ENCODE results near the gene SH3BP5L. TPM values are rescaled to one million over a fixed set of nuclear protein-coding genes. Genes with fewer than 3 reads are reported as not detected.
"Not testable (repeated sequence)": the region's sequence is repeated elsewhere in the genome, so short reads cannot be mapped to it uniquely, and the experiment has no call there.

Gene SH3BP5L
- total and polyA plus RNA-seq, 2 donors: 15.0 to 16.1 TPM

DNA sequence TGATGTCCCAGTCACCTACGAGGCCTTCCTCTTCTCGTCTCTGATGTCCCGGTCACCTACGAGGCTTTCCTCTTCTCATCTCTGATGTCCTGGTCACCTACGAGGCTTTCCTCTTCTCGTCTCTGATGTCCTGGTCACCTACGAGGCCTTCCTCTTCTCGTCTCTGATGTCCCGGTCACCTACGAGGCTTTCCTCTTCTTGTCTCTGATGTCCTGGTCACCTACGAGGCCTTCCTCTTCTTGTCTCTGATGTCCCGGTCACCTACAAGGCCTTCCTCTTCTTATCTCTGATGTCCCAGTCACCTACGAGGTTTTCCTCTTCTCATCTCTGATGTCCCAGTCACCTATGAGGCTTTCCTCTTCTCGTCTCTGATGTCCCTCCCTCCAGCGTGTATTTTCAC, 22.2 kb downstream of the SH3BP5L start:
- not testable (repeated sequence) for H3K9me3 ChIP-seq (ENCODE audit: control insufficient read depth in 2 of 2, insufficient read depth in 1 of 2, low read length in 1 of 2); DNase-seq (ENCODE audit: low read depth in 6 of 9, low spot score in 9 of 9); H3K36me3 ChIP-seq (ENCODE audit: control insufficient read depth in 2 of 2, insufficient read depth in 2 of 2, low read length in 1 of 2); H3K27ac ChIP-seq (ENCODE audit: low read depth in 1 of 2, low read length in 1 of 2); H3K27me3 ChIP-seq (ENCODE audit: control insufficient read depth in 2 of 2, insufficient read depth in 1 of 2, low read length in 1 of 2); H3K4me3 ChIP-seq (ENCODE audit: low read length in 2 of 2)
- WGBS: 95% methylated on average over 15 of the region's 15 CpGs
- peaks cover 8 to 11% of the 10 kb centered on the region in 2 donors for H3K4me1 ChIP-seq (ENCODE audit: control insufficient read depth in 2 of 2, insufficient read depth in 2 of 2, low read length in 2 of 2)

DNA sequence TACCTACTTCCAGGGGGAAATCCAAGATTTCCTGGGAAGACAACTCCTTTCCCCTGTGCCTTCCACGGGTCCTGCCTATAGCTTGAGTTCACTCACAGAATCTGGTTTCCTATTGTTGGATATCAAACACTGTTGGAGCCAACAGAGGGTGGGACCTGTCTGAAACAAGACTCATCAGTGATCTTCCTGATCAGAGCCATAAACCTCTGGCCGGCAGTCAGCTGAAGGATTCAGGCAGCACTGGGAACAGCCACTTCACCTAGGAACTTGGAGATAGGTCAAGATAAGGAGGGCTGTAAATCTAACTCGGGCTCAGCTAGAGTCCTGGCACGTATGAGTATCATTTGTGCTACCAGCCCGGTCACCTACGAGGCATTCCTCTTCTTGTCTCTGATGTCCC, 23.3 kb downstream of the SH3BP5L start:
- Histone ChIP-seq H3K9me3 (ENCODE audit: control insufficient read depth in 2 of 2, insufficient read depth in 1 of 2, low read length in 1 of 2) (no peaks in the 10 kb centered on the region), H3K36me3 (ENCODE audit: control insufficient read depth in 2 of 2, insufficient read depth in 2 of 2, low read length in 1 of 2) (no peaks in the 10 kb centered on the region), H3K4me3 (ENCODE audit: low read length in 2 of 2) (no peak overlapping the region), H3K4me1 (ENCODE audit: control insufficient read depth in 2 of 2, insufficient read depth in 2 of 2, low read length in 2 of 2) (peaks cover 8 to 11% of the 10 kb centered on the region in 2 donors), H3K27ac (ENCODE audit: low read depth in 1 of 2, low read length in 1 of 2) (no peak overlapping the region), H3K27me3 (ENCODE audit: control insufficient read depth in 2 of 2, insufficient read depth in 1 of 2, low read length in 1 of 2) (no peaks in the 10 kb centered on the region)
- DNase-seq (ENCODE audit: low read depth in 6 of 9, low spot score in 9 of 9): no peak
- 95% methylated on average over 6 of the region's 6 CpGs for WGBS

DNA sequence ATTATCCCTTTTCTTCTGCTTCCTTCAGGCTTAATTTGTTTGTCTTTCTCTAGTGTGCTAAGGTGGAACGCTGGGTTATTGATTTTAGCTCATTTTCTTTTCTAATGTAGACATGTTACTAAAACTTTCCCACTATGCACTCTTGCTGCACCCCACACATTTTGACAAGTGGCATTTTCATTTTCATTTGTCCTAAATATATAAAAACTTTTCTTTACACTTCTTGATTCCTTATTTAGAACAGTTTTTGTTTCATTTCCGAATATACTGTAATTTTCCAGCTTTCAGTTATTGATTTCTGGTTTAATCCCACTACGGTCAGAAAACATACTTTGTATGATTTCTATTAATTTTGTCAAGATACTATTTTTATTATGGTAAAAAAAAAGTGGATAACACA, 25.3 kb downstream of the SH3BP5L start:
- H3K27me3 ChIP-seq (ENCODE audit: control insufficient read depth in 2 of 2, insufficient read depth in 1 of 2, low read length in 1 of 2): no peaks in the 10 kb centered on the region
- peaks cover 8% of the 10 kb centered on the region in 2 donors for H3K4me1 ChIP-seq (ENCODE audit: control insufficient read depth in 2 of 2, insufficient read depth in 2 of 2, low read length in 2 of 2)
- no peaks in the 10 kb centered on the region for H3K36me3 ChIP-seq (ENCODE audit: control insufficient read depth in 2 of 2, insufficient read depth in 2 of 2, low read length in 1 of 2)
- no peak overlapping the region for H3K27ac ChIP-seq (ENCODE audit: low read depth in 1 of 2, low read length in 1 of 2)
- no peak for DNase-seq (ENCODE audit: low read depth in 6 of 9, low spot score in 9 of 9)
- WGBS: 96% methylated on average over 3 of the region's 3 CpGs
- no peaks in the 10 kb centered on the region for H3K9me3 ChIP-seq (ENCODE audit: control insufficient read depth in 2 of 2, insufficient read depth in 1 of 2, low read length in 1 of 2)
- no peak overlapping the region for H3K4me3 ChIP-seq (ENCODE audit: low read length in 2 of 2)

DNA sequence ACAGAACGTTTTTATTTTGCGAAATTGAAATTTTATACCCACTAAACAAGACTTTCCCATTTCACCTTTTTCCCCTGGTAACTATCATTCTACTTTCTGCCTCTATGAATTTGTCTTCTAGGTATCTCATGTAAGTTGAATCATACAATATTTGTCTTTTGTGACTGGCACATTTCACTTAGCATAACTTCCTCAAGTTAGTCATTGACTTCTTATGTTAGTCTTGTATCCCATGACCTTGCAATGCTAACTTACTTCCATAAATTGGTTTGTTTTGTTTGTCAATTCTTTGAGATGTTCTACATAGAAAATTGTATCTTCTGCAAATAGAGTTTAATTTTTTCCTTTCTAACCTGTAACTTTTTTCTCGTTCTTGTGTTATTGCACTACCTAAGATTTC, 26.9 kb downstream of the SH3BP5L start:
- DNase-seq (ENCODE audit: low read depth in 6 of 9, low spot score in 9 of 9): no peak
- Histone ChIP-seq H3K4me3 (ENCODE audit: low read length in 2 of 2) (no peak overlapping the region), H3K9me3 (ENCODE audit: control insufficient read depth in 2 of 2, insufficient read depth in 1 of 2, low read length in 1 of 2) (no peaks in the 10 kb centered on the region), H3K36me3 (ENCODE audit: control insufficient read depth in 2 of 2, insufficient read depth in 2 of 2, low read length in 1 of 2) (no peaks in the 10 kb centered on the region), H3K4me1 (ENCODE audit: control insufficient read depth in 2 of 2, insufficient read depth in 2 of 2, low read length in 2 of 2) (no peaks in the 10 kb centered on the region), H3K27ac (ENCODE audit: low read depth in 1 of 2, low read length in 1 of 2) (no peak overlapping the region), H3K27me3 (ENCODE audit: control insufficient read depth in 2 of 2, insufficient read depth in 1 of 2, low read length in 1 of 2) (no peaks in the 10 kb centered on the region)
- 92% methylated on average over 3 of the region's 3 CpGs for WGBS

DNA sequence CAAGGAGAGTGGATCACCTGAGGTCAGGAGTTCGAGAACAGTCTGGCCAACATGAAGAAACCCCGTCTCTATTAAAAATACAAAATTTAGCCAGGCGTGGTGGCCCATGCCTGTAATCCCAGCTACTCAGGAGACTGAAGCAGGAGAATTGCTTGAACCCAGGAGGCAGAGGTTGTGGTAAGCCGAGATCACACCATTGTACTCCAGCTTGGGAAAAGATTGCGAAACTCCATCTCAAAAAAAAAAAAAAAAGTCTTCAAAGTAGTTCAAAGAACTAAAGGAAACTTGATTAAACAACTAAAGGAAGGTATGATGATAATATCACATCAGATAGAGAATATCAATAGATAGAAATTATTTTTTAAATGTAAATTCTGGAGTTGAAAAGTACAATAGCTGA, 31.1 kb downstream of the SH3BP5L start:
- not testable (repeated sequence) for DNase-seq (ENCODE audit: low read depth in 6 of 9, low spot score in 9 of 9); H3K4me3 ChIP-seq (ENCODE audit: low read length in 2 of 2); H3K36me3 ChIP-seq (ENCODE audit: control insufficient read depth in 2 of 2, insufficient read depth in 2 of 2, low read length in 1 of 2); H3K4me1 ChIP-seq (ENCODE audit: control insufficient read depth in 2 of 2, insufficient read depth in 2 of 2, low read length in 2 of 2); H3K9me3 ChIP-seq (ENCODE audit: control insufficient read depth in 2 of 2, insufficient read depth in 1 of 2, low read length in 1 of 2); H3K27ac ChIP-seq (ENCODE audit: low read depth in 1 of 2, low read length in 1 of 2); H3K27me3 ChIP-seq (ENCODE audit: control insufficient read depth in 2 of 2, insufficient read depth in 1 of 2, low read length in 1 of 2)
- 95% methylated on average over 5 of the region's 5 CpGs for WGBS

DNA sequence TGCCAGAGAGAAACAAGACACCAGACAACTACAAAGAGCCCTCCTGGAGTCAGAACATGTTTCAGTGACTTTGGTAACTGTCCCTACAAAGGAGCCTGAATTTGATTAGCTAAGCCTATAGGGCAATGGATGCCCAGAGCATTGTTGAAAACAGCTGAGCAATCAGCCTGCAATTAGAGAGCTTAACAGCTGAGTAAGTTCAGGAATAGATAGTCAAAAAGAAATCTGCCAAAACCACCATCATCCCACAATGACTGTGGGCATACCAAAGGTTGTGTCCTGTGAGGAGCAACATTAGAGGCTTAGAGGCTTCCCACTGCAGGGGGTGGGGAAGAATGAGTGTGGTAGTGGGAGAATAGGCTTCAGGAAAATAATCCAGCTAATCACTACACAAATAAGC, 32.1 kb downstream of the SH3BP5L start:
- Histone ChIP-seq H3K9me3 (ENCODE audit: control insufficient read depth in 2 of 2, insufficient read depth in 1 of 2, low read length in 1 of 2) (no peaks in the 10 kb centered on the region), H3K4me3 (ENCODE audit: low read length in 2 of 2) (no peak overlapping the region), H3K27ac (ENCODE audit: low read depth in 1 of 2, low read length in 1 of 2) (no peak overlapping the region), H3K36me3 (ENCODE audit: control insufficient read depth in 2 of 2, insufficient read depth in 2 of 2, low read length in 1 of 2) (no peaks in the 10 kb centered on the region), H3K4me1 (ENCODE audit: control insufficient read depth in 2 of 2, insufficient read depth in 2 of 2, low read length in 2 of 2) (no peaks in the 10 kb centered on the region), H3K27me3 (ENCODE audit: control insufficient read depth in 2 of 2, insufficient read depth in 1 of 2, low read length in 1 of 2) (no peaks in the 10 kb centered on the region)
- no peak for DNase-seq (ENCODE audit: low read depth in 6 of 9, low spot score in 9 of 9)

DNA sequence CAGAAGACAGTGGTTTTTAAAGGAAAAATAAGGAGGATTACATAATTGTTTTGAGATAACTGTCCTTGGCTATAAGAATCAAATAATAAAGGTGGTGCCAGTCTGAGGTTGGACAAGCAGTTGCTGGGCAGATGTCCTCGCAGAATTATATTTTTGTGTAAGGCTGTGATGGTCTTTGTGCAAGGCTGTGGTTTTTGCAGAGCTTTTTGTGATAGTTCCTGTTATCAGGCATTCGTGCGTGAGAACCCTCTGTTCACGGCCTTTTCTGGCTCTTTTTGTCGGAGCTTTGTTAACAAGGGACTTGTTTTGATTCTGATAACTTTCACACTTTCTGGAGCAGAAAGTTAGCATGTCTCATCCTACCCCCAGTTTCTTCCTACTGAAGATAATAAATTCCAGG, 33.4 kb downstream of the SH3BP5L start:
- H3K4me3 ChIP-seq (ENCODE audit: low read length in 2 of 2): no peak overlapping the region
- DNase-seq (ENCODE audit: low read depth in 6 of 9, low spot score in 9 of 9): no peak
- H3K9me3 ChIP-seq (ENCODE audit: control insufficient read depth in 2 of 2, insufficient read depth in 1 of 2, low read length in 1 of 2): no peaks in the 10 kb centered on the region
- H3K27me3 ChIP-seq (ENCODE audit: control insufficient read depth in 2 of 2, insufficient read depth in 1 of 2, low read length in 1 of 2): no peaks in the 10 kb centered on the region
- H3K36me3 ChIP-seq (ENCODE audit: control insufficient read depth in 2 of 2, insufficient read depth in 2 of 2, low read length in 1 of 2): no peaks in the 10 kb centered on the region
- no peak overlapping the region for H3K27ac ChIP-seq (ENCODE audit: low read depth in 1 of 2, low read length in 1 of 2)
- no peaks in the 10 kb centered on the region for H3K4me1 ChIP-seq (ENCODE audit: control insufficient read depth in 2 of 2, insufficient read depth in 2 of 2, low read length in 2 of 2)
- WGBS: 95% methylated on average over 5 of the region's 5 CpGs

DNA sequence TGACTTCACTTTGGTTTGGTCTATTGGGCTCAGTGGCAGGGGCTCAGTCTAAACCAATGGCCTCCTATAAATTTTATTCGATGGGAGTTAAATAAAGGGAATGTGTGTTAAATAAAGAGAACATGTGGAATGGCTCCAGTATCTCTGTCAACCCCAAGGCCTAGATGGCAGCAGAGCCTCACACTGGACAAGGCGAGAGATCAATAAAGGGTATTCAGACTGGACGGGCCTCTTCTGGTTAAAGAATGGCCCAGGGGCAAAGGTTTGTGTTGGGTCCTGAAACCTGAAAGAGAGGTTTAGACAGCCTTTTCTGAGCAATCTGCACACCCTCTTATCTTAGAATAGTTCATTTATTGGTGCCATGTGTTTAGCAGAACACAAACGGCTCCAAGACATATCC, 34.7 kb downstream of the SH3BP5L start:
- Histone ChIP-seq H3K4me1 (ENCODE audit: control insufficient read depth in 2 of 2, insufficient read depth in 2 of 2, low read length in 2 of 2) (no peaks in the 10 kb centered on the region), H3K27ac (ENCODE audit: low read depth in 1 of 2, low read length in 1 of 2) (no peak overlapping the region), H3K4me3 (ENCODE audit: low read length in 2 of 2) (no peak overlapping the region), H3K27me3 (ENCODE audit: control insufficient read depth in 2 of 2, insufficient read depth in 1 of 2, low read length in 1 of 2) (no peaks in the 10 kb centered on the region), H3K36me3 (ENCODE audit: control insufficient read depth in 2 of 2, insufficient read depth in 2 of 2, low read length in 1 of 2) (no peaks in the 10 kb centered on the region), H3K9me3 (ENCODE audit: control insufficient read depth in 2 of 2, insufficient read depth in 1 of 2, low read length in 1 of 2) (no peaks in the 10 kb centered on the region)
- 97% methylated on average over 4 of the region's 4 CpGs for WGBS
- DNase-seq (ENCODE audit: low read depth in 6 of 9, low spot score in 9 of 9): no peak

DNA sequence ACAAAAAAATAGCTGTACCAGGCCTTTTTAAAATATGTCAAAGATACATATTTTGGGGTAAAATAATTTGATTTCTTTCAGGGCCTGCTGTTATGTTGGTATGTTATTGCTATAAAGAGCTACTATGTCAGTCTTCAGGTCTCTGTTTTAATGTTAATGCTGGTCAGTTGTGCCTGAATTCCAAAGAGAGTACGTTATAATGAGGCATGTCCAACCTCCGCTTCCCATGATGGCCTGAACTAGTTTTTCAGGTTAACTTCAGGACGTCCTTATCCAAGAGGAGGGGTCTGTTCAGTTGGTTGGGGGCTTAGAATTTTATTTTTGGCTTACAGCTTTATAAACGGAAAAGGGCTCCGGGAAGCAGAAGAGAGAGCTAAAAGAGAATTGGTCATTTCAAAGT, 35.3 kb downstream of the SH3BP5L start:
- no peaks in the 10 kb centered on the region for H3K36me3 ChIP-seq (ENCODE audit: control insufficient read depth in 2 of 2, insufficient read depth in 2 of 2, low read length in 1 of 2)

DNA sequence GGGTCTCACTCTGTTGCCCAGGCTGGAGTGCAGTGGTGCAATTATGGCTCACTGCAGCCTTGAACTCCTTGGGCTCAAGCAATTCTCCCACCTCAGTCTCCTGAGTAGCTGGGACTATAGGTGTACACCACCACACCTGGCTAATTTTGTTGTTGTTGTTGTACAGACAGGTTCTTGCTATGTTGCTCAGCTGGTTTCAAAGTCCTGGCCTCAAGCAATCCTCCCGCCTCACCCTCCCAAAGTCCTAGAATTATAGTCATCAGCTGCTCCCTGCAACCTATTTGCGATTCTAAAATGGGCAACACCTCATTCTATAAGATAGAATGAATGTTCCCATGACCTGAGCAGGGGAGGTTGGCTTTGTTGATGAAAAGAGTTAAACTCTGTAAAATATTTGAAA, 36.4 kb downstream of the SH3BP5L start:
- H3K27ac ChIP-seq (ENCODE audit: low read depth in 1 of 2, low read length in 1 of 2); H3K36me3 ChIP-seq (ENCODE audit: control insufficient read depth in 2 of 2, insufficient read depth in 2 of 2, low read length in 1 of 2); H3K9me3 ChIP-seq (ENCODE audit: control insufficient read depth in 2 of 2, insufficient read depth in 1 of 2, low read length in 1 of 2); H3K27me3 ChIP-seq (ENCODE audit: control insufficient read depth in 2 of 2, insufficient read depth in 1 of 2, low read length in 1 of 2); H3K4me1 ChIP-seq (ENCODE audit: control insufficient read depth in 2 of 2, insufficient read depth in 2 of 2, low read length in 2 of 2); H3K4me3 ChIP-seq (ENCODE audit: low read length in 2 of 2); DNase-seq (ENCODE audit: low read depth in 6 of 9, low spot score in 9 of 9): not testable (repeated sequence)
- 95% methylated on average over 2 of the region's 2 CpGs for WGBS

More for the DNA sequence above, 35.3 kb downstream of the SH3BP5L start:
- WGBS: 94% methylated on average over 5 of the region's 5 CpGs
- Histone ChIP-seq H3K27me3 (ENCODE audit: control insufficient read depth in 2 of 2, insufficient read depth in 1 of 2, low read length in 1 of 2) (no peaks in the 10 kb centered on the region), H3K27ac (ENCODE audit: low read depth in 1 of 2, low read length in 1 of 2) (no peak overlapping the region), H3K4me1 (ENCODE audit: control insufficient read depth in 2 of 2, insufficient read depth in 2 of 2, low read length in 2 of 2) (no peaks in the 10 kb centered on the region), H3K4me3 (ENCODE audit: low read length in 2 of 2) (no peak overlapping the region), H3K9me3 (ENCODE audit: control insufficient read depth in 2 of 2, insufficient read depth in 1 of 2, low read length in 1 of 2) (no peaks in the 10 kb centered on the region)
- no peak for DNase-seq (ENCODE audit: low read depth in 6 of 9, low spot score in 9 of 9)

Measured in thymus (tissue), 11 donors.